ENCODE measurements around the gene RPL3.
"Not testable (repeated sequence)": the region's sequence is repeated elsewhere in the genome, so short reads cannot be mapped to it uniquely, and the experiment has no call there.

RPL3 gene

GRCh38 chr22:39351689-39352214 is 32.3 kb upstream of the RPL3 start:
- no peak for DNase-seq (ENCODE audit: low read depth)

- DNase-seq (ENCODE audit: low read depth) = no peak
Observed at GRCh38 chr22:39350757-39351688, 31.6 kb upstream of the RPL3 start.

- DNase-seq (ENCODE audit: low read depth) = no peak
Observed at GRCh38 chr22:39349967-39350726, 30.7 kb upstream of the RPL3 start, which contains the start of gene SYNGR1. Gene SYNGR1, plus strand, starts transcription at chr22:39349991. Its CDS starts 20 bp downstream, at chr22:39350011.

GRCh38 chr22:39349506-39349966 is 30.1 kb upstream of the RPL3 start:
- DNase-seq (ENCODE audit: low read depth) = no peak

- no peak for DNase-seq (ENCODE audit: low read depth)
Observed at GRCh38 chr22:39348909-39349505, 29.6 kb upstream of the RPL3 start.

- no peak for DNase-seq (ENCODE audit: low read depth)
Observed at GRCh38 chr22:39345231-39345630, 25.8 kb upstream of the RPL3 start.

GRCh38 chr22:39344046-39344390 is 24.6 kb upstream of the RPL3 start:
- no peak for DNase-seq (ENCODE audit: low read depth)

GRCh38 chr22:39343259-39344045 is 24.0 kb upstream of the RPL3 start:
- no peak for DNase-seq (ENCODE audit: low read depth)

GRCh38 chr22:39341179-39341578 is 21.8 kb upstream of the RPL3 start:
- DNase-seq (ENCODE audit: low read depth) = no peak

GRCh38 chr22:39339775-39340174 is 20.4 kb upstream of the RPL3 start:
- not testable (repeated sequence) for DNase-seq (ENCODE audit: low read depth)

GRCh38 chr22:39336411-39336810 is 17.0 kb upstream of the RPL3 start:
- no peak for DNase-seq (ENCODE audit: low read depth)

GRCh38 chr22:39332441-39333064 is 13.1 kb upstream of the RPL3 start:
- no peak for DNase-seq (ENCODE audit: low read depth)

GRCh38 chr22:39330553-39330952 is 11.1 kb upstream of the RPL3 start:
- not testable (repeated sequence) for DNase-seq (ENCODE audit: low read depth)

- no peak for DNase-seq (ENCODE audit: low read depth)
Observed at GRCh38 chr22:39327995-39328754, 8.8 kb upstream of the RPL3 start.

- DNase-seq (ENCODE audit: low read depth) = no peak
Observed at GRCh38 chr22:39325392-39325932, 6.0 kb upstream of the RPL3 start.

- not testable (repeated sequence) for DNase-seq (ENCODE audit: low read depth)
Observed at GRCh38 chr22:39320616-39321029, 1.2 kb upstream of the RPL3 start.

- no peak for DNase-seq (ENCODE audit: low read depth)
Observed at GRCh38 chr22:39318507-39319283, 728 bp downstream of the RPL3 start.

- no peak for DNase-seq (ENCODE audit: low read depth)
Observed at GRCh38 chr22:39317775-39318506, 1.5 kb downstream of the RPL3 start.

Measured in GM04504 (cell line).